Endothelial cell (in vitro differentiated cells): Measurements from ENCODE around the gene FKBP14. TPM values are rescaled to one million over a fixed set of nuclear protein-coding genes. Genes with fewer than 3 reads are reported as not detected.

Experiments used
- DNase-seq: peaks from one replicate; pipeline ENCODE4 v3.0.0; 2021; ENCODE audit warnings: low spot score
- H3K27ac Mint-ChIP-seq: one replicate; pipeline ENCODE4 v1.8.0; 2021; ENCODE audit warnings: mixed read lengths, inconsistent platforms; ENCODE audit not compliant: unreplicated experiment
- H3K27me3 Mint-ChIP-seq: one replicate; pipeline ENCODE4 v1.8.0; 2021; ENCODE audit warnings: mild to moderate bottlenecking, moderate library complexity, mixed read lengths, inconsistent platforms; ENCODE audit not compliant: unreplicated experiment
- H3K36me3 Mint-ChIP-seq: one replicate; pipeline ENCODE4 v1.8.0; 2021; ENCODE audit warnings: mild to moderate bottlenecking, low read depth, mixed read lengths, inconsistent platforms; ENCODE audit not compliant: unreplicated experiment
- H3K4me1 Mint-ChIP-seq: one replicate; pipeline ENCODE4 v1.8.0; 2021; ENCODE audit warnings: mild to moderate bottlenecking, mixed read lengths, inconsistent platforms; ENCODE audit not compliant: unreplicated experiment
- H3K4me3 Mint-ChIP-seq: one replicate; pipeline ENCODE4 v1.8.0; 2021; ENCODE audit warnings: mild to moderate bottlenecking, mixed read lengths, inconsistent platforms; ENCODE audit not compliant: unreplicated experiment
- H3K9me3 Mint-ChIP-seq: one replicate; pipeline ENCODE4 v1.8.0; 2021; ENCODE audit warnings: mixed read lengths, inconsistent platforms; ENCODE audit not compliant: unreplicated experiment
- CTCF ChIP-seq: fragments of 200-600 bp; sonication (generic); IDR thresholded peaks from one replicate; pipeline ENCODE4 v1.5.0; 2021; ENCODE audit warnings: antibody characterized with exemption; ENCODE audit not compliant: unreplicated experiment
- total RNA-seq: library from RNA; stranded (reverse); fragmentation: NEBNext Ultra II Directional; extraction: Animal tissue kit (Norgen Biotek cat#: 25700); gene quantifications from one replicate; pipeline ENCODE4 v1.2.1, GENCODE V29; 2021; ENCODE audit not compliant: unreplicated experiment

Gene FKBP14
- total RNA-seq, 1 donor from 2014 or later, result 15.1 TPM

- Mint-ChIP-seq H3K4me3 (no peak overlapping the region), H3K27ac (no peak overlapping the region), H3K27me3 (no peaks in the 10 kb centered on the region), H3K9me3 (no peaks in the 10 kb centered on the region), H3K36me3 (no peaks in the 10 kb centered on the region), H3K4me1 (peaks cover 11% of the 10 kb centered on the region)
- TF ChIP-seq CTCF, result no peak
- DNase-seq, result no peak
Measured at GRCh38 chr7:29998489-29998888, 28.0 kb downstream of the FKBP14 start.

- Mint-ChIP-seq H3K27me3 (no peaks in the 10 kb centered on the region), H3K4me1 (peaks cover 11% of the 10 kb centered on the region), H3K36me3 (peaks cover under 1% of the 10 kb centered on the region), H3K27ac (no peak overlapping the region), H3K9me3 (peaks cover 3% of the 10 kb centered on the region), H3K4me3 (no peak overlapping the region)
- TF ChIP-seq CTCF, result no peak
- DNase-seq, result no peak
Measured at GRCh38 chr7:29996321-29996720, 30.2 kb downstream of the FKBP14 start.

- no peak for TF ChIP-seq CTCF
- H3K9me3 Mint-ChIP-seq, result peaks cover 3% of the 10 kb centered on the region
- no peak overlapping the region for H3K4me3 Mint-ChIP-seq
- H3K36me3 Mint-ChIP-seq, result peaks cover 7% of the 10 kb centered on the region
- H3K27me3 Mint-ChIP-seq, result peaks cover 1% of the 10 kb centered on the region
- no peak for DNase-seq
- H3K27ac Mint-ChIP-seq, result no peak overlapping the region
- H3K4me1 Mint-ChIP-seq, result peaks cover 7% of the 10 kb centered on the region
Measured at GRCh38 chr7:29995652-29996051, 30.9 kb downstream of the FKBP14 start.

- Mint-ChIP-seq H3K36me3 (peaks cover 20% of the 10 kb centered on the region), H3K27ac (no peak overlapping the region), H3K9me3 (peaks cover 3% of the 10 kb centered on the region), H3K4me3 (no peak overlapping the region), H3K4me1 (peaks cover 4% of the 10 kb centered on the region), H3K27me3 (peaks cover 12% of the 10 kb centered on the region)
- TF ChIP-seq CTCF, result no peak
- no peak for DNase-seq
Measured at GRCh38 chr7:29993140-29993539, 33.4 kb downstream of the FKBP14 start.

- Mint-ChIP-seq H3K4me3 (no peak overlapping the region), H3K27me3 (peaks cover 12% of the 10 kb centered on the region), H3K4me1 (peaks cover 15% of the 10 kb centered on the region), H3K36me3 (peaks cover 21% of the 10 kb centered on the region), H3K27ac (no peak overlapping the region), H3K9me3 (peaks cover 3% of the 10 kb centered on the region)
- no peak for DNase-seq
- no peak for TF ChIP-seq CTCF
Measured at GRCh38 chr7:29991937-29992336, 34.6 kb downstream of the FKBP14 start.
